HG02798 (cell line): ENCODE measurements around the gene SLC12A7.
"Not testable (repeated sequence)": the region's sequence is repeated elsewhere in the genome, so short reads cannot be mapped to it uniquely, and the experiment has no call there.

ENCODE experiments used
- ATAC-seq: cut with Tn5 transposase; IDR thresholded peaks from one replicate; pipeline ENCODE4 v1.9.1; 2021; ENCODE audit warnings: mild to moderate bottlenecking; ENCODE audit not compliant: unreplicated experiment, poor library complexity

The SLC12A7 gene

GRCh38 chr5:1111727-1112289 is at the start of gene SLC12A7:
Gene SLC12A7 (minus strand): TSS chr5:1112063. CDS start chr5:1111991, 72 bp downstream.
- no peak for ATAC-seq

- no peak for ATAC-seq
These were observed 49.4 kb upstream of the SLC12A7 start for GRCh38 chr5:1161108-1161832.

- no peak for ATAC-seq
These were observed 48.0 kb upstream of the SLC12A7 start for GRCh38 chr5:1159774-1160406.

GRCh38 chr5:1159341-1159675 is 47.4 kb upstream of the SLC12A7 start:
- no peak for ATAC-seq

- ATAC-seq: no peak
These were observed 46.9 kb upstream of the SLC12A7 start for GRCh38 chr5:1158647-1159340.

- ATAC-seq: not testable (repeated sequence)
These were observed 45.7 kb upstream of the SLC12A7 start for GRCh38 chr5:1157461-1157986.

GRCh38 chr5:1156754-1157460 is 45.0 kb upstream of the SLC12A7 start:
- no peak for ATAC-seq

- no peak for ATAC-seq
These were observed 44.3 kb upstream of the SLC12A7 start for GRCh38 chr5:1156033-1156753.

- no peak for ATAC-seq
These were observed 43.5 kb upstream of the SLC12A7 start for GRCh38 chr5:1155191-1156032.

GRCh38 chr5:1153428-1153827 is 41.6 kb upstream of the SLC12A7 start:
- ATAC-seq: no peak

GRCh38 chr5:1152771-1153282 is 41.0 kb upstream of the SLC12A7 start:
- ATAC-seq: no peak

GRCh38 chr5:1152156-1152555 is 40.3 kb upstream of the SLC12A7 start:
- no peak for ATAC-seq

GRCh38 chr5:1151316-1151715 is 39.5 kb upstream of the SLC12A7 start:
- no peak for ATAC-seq

- no peak for ATAC-seq
These were observed 39.0 kb upstream of the SLC12A7 start for GRCh38 chr5:1150866-1151265.

- ATAC-seq: no peak
These were observed 33.0 kb upstream of the SLC12A7 start for GRCh38 chr5:1144638-1145396.

GRCh38 chr5:1144089-1144488 is 32.2 kb upstream of the SLC12A7 start:
- ATAC-seq: no peak

GRCh38 chr5:1143670-1143951 is 31.7 kb upstream of the SLC12A7 start:
- ATAC-seq: no peak
